Measurements from ENCODE around the gene ADAMTS2. TPM values are rescaled to one million over a fixed set of nuclear protein-coding genes. Genes with fewer than 3 reads are reported as not detected.

Gene ADAMTS2
- total and polyA plus RNA-seq, 2 of the 8 experiments (the other 6 are each of a cell fraction or from before 2014, with no cell fraction given): 6.6 to 7.3 TPM

DNA sequence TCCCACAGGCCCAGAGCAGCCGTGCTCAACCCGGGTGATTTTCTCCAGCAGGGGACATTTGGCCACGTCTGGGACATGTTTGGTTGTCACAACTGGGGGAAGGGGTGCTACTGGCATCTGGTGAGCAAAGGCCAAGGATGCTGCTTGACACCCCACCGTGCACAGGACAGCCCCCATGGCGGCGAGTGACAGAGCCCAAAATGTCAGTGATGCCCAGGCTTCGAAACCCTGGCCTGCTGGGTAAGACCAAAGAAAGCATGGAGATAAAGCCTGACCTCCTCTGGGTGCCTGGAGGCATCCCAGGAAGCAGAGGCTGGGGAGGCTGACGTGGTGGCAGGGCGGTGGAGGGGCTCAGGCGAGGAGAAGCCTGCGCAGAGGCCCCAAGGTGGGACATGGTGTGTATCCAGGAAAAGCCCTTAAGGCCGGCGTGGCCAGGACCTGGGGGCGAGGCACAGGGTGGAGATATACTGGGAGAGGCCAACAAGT lies 218.7 kb downstream of the ADAMTS2 start:
- no peak for DNase-seq (ENCODE audit: low read depth in 1 of 2, low spot score in 2 of 2)
- Histone ChIP-seq H2AFZ (ENCODE audit: low read length) (no peak overlapping the region), H3K79me1 (ENCODE audit: low read depth, low read length) (no peaks in the 10 kb centered on the region), H4K20me1 (replicated peaks in 1 of 2; ENCODE audit: control insufficient read depth in 1 of 2, insufficient read depth in 2 of 2, low read length in 2 of 2) (no peaks in the 10 kb centered on the region), H3K9me3 (ENCODE audit: insufficient read depth in 2 of 2, low read depth in 1 of 2, low read length in 1 of 2) (peaks cover 26 to 69% of the 10 kb centered on the region in 2 experiments), H3K23ac (ENCODE audit: insufficient read length) (no peak overlapping the region), H3K18ac (ENCODE audit: extremely low read depth, low read length) (no peak overlapping the region), H3K9ac (replicated peaks in 1 of 4; ENCODE audit: extremely low read depth in 1 of 4, low read depth in 3 of 4, low read length in 3 of 4) (no peak overlapping the region), H2BK20ac (ENCODE audit: low read length) (no peak overlapping the region), H3K4me3 (ENCODE audit: extremely low read depth in 1 of 4, insufficient read depth in 2 of 4, low read depth in 3 of 4, low read length in 4 of 4) (no peak overlapping the region), H3K79me2 (ENCODE audit: control insufficient read depth in 1 of 2, insufficient read depth in 2 of 2, low read length in 2 of 2) (no peaks in the 10 kb centered on the region), H3K36me3 (ENCODE audit: control insufficient read depth in 2 of 4, insufficient read depth in 4 of 4, low read length in 3 of 4) (no peaks in the 10 kb centered on the region), H2BK12ac (ENCODE audit: low read depth, low read length) (no peak overlapping the region), H2BK120ac (replicated peaks; ENCODE audit: low read depth, low read length) (no peak overlapping the region), H3K14ac (ENCODE audit: insufficient read length) (no peak overlapping the region), H2AK5ac (ENCODE audit: low read depth, low read length) (no peak overlapping the region), H3K27ac (ENCODE audit: low read depth, low read length) (no peak overlapping the region), H3K4ac (replicated peaks; ENCODE audit: insufficient read length, low read depth, low read length) (no peak overlapping the region), H4K91ac (replicated peaks; ENCODE audit: insufficient read length, low read length) (no peak overlapping the region), H4K8ac (ENCODE audit: extremely low read depth, insufficient read depth, low read length) (no peak overlapping the region), H3K27me3 (replicated peaks in 1 of 4; ENCODE audit: control insufficient read depth in 3 of 4, extremely low read depth in 1 of 4, insufficient read depth in 3 of 4, low read length in 3 of 4) (no peaks in the 10 kb centered on the region), H4K5ac (ENCODE audit: insufficient read length, low read depth, low read length) (no peak overlapping the region), H3K4me2 (ENCODE audit: insufficient read depth in 1 of 2, low read depth in 2 of 2, low read length in 2 of 2) (no peak overlapping the region), H2BK5ac (ENCODE audit: low read depth, low read length) (no peak overlapping the region), H3K56ac (replicated peaks; ENCODE audit: insufficient read length, low read depth, low read length) (no peak overlapping the region), H3K23me2 (ENCODE audit: low read depth, low read length) (no peaks in the 10 kb centered on the region), H2BK15ac (ENCODE audit: low read length) (no peak overlapping the region), H3K4me1 (replicated peaks in 1 of 4; ENCODE audit: control insufficient read depth in 3 of 4, insufficient read depth in 4 of 4, low read length in 3 of 4) (no peaks in the 10 kb centered on the region)
- WGBS, 2 experiments (ENCODE audit: extremely low coverage in 1 of 2, insufficient coverage in 1 of 2, insufficient read length in 1 of 2, insufficient replicate concordance in 2 of 2, low coverage in 1 of 2, low lambda C conversion rate in 2 of 2, missing lambda C conversion rate in 1 of 2): 84% methylated on average over 11 of the region's 14 CpGs; no CpG with 5 or more reads in 1 of the 2 experiments
- POLR2A ChIA-PET (ENCODE audit: partially characterized antibody): no interaction called here
- no peak for FAIRE-seq
- CTCF ChIA-PET (ENCODE audit: partially characterized antibody): no interaction called here
- TF ChIP-seq POLR2AphosphoS5 (IDR thresholded peaks at IDR 0.05; ENCODE audit: low read depth, low read length) (no peak), USF2 (IDR thresholded peaks at IDR 0.05; ENCODE audit: low read length) (no peak), KDM4A (IDR thresholded peaks at IDR 0.05; ENCODE audit: low read depth, low read length, severe bottlenecking) (no peak), SP2 (IDR thresholded peaks at IDR 0.05; ENCODE audit: low read length) (no peak), JUN (IDR thresholded peaks at IDR 0.05; ENCODE audit: low read depth, low read length) (no peak), EP300 (IDR thresholded peaks at IDR 0.05; ENCODE audit: borderline replicate concordance in 1 of 2, low read depth in 2 of 2, low read length in 2 of 2) (no peak), KDM1A (IDR thresholded peaks at IDR 0.05; ENCODE audit: borderline replicate concordance, low read length) (no peak), CHD2 (IDR thresholded peaks at IDR 0.05; ENCODE audit: low read length) (no peak), POLR2A (IDR thresholded peaks at IDR 0.05; ENCODE audit: control extremely low read depth in 1 of 2, low read depth in 2 of 2, low read length in 2 of 2) (no peak), GABPA (IDR thresholded peaks at IDR 0.05; ENCODE audit: borderline replicate concordance, insufficient read depth, low read length) (no peak), ZNF274 (IDR thresholded peaks at IDR 0.05; ENCODE audit: borderline replicate concordance, extremely low read depth, low read length) (no peak), SUZ12 (IDR thresholded peaks at IDR 0.05; ENCODE audit: low read length) (no peak), RNF2 (IDR thresholded peaks at IDR 0.05; ENCODE audit: borderline replicate concordance, low read depth, low read length, missing control alignments, poor library complexity, severe bottlenecking) (no peak)
